H1 (cell line): Measurements from ENCODE around the gene THAP4. TPM values are rescaled to one million over a fixed set of nuclear protein-coding genes. Genes with fewer than 3 reads are reported as not detected.

ENCODE experiments used
- CTCF ChIA-PET: fragments of 300-600 bp; sonication (Branson Sonifier 250); formaldehyde crosslinking; loops from one replicate; lab custom pipeline; 2021; ENCODE audit not compliant: partially characterized antibody; lab: Charles Lee
- POLR2A ChIA-PET: fragments of 300-600 bp; sonication (Branson Sonifier 250); formaldehyde crosslinking; loops from one replicate; lab custom pipeline; 2021; ENCODE audit warnings: inconsistent platforms; ENCODE audit not compliant: partially characterized antibody; lab: Charles Lee
- DNase-seq, 2 experiments: peaks; one replicate each; pipeline versions ENCODE4 v3.0.0 to v3.0.0-alpha.2; 2010 to 2022; ENCODE audit warnings: low spot score in 2 of 2, low read depth in 1 of 2, mixed read lengths in 1 of 2
- FAIRE-seq: peaks from 2 replicates; lab custom pipeline; 2011; peaks lifted over from hg19 to GRCh38; lab: Jason Lieb, UNC
- H2AFZ ChIP-seq: 2 replicates; pipeline ENCODE4 v1.8.1; 2012; ENCODE audit warnings: low read length, inconsistent platforms
- H2AK5ac ChIP-seq: 2 replicates; pipeline ENCODE4 v1.6.1; 2013; ENCODE audit warnings: low read depth, low read length
- H2BK120ac ChIP-seq: replicated peaks from 2 replicates; pipeline ENCODE3; 2013; ENCODE audit warnings: low read depth, low read length, inconsistent platforms
- H2BK12ac ChIP-seq: 2 replicates; pipeline ENCODE4 v1.6.1; 2013; ENCODE audit warnings: low read depth, low read length
- H2BK15ac ChIP-seq: 2 replicates; pipeline ENCODE4 v1.6.1; 2013; ENCODE audit warnings: low read length
- H2BK20ac ChIP-seq: 2 replicates; pipeline ENCODE4 v1.6.1; 2013; ENCODE audit warnings: low read length
- H2BK5ac ChIP-seq: 2 replicates; pipeline ENCODE4 v1.6.1; 2013; ENCODE audit warnings: low read depth, low read length
- H3K14ac ChIP-seq: 2 replicates; pipeline ENCODE4 v1.6.1; 2013; ENCODE audit warnings: inconsistent platforms; ENCODE audit not compliant: insufficient read length
- H3K18ac ChIP-seq: 2 replicates; pipeline ENCODE4 v1.6.1; 2013; ENCODE audit warnings: low read length; ENCODE audit errors: extremely low read depth
- H3K23ac ChIP-seq: 2 replicates; pipeline ENCODE4 v1.6.1; 2013; ENCODE audit warnings: inconsistent platforms; ENCODE audit not compliant: insufficient read length
- H3K23me2 ChIP-seq: 2 replicates; pipeline ENCODE4 v1.6.1; 2013; ENCODE audit warnings: low read depth, low read length
- H3K27ac ChIP-seq: 2 replicates; pipeline ENCODE4 v1.6.1; 2011; ENCODE audit warnings: low read depth, low read length, inconsistent platforms
- H3K27me3 ChIP-seq, 4 experiments: replicated peaks in 1 of 4; 1 replicate in 1 of 4; 2 replicates in 3 of 4; pipeline versions ENCODE4 v1.6.1 to v1.8.1; 2011 to 2013; ENCODE audit warnings: low read length in 3 of 4, mild to moderate bottlenecking in 3 of 4, inconsistent platforms in 2 of 4, mixed read lengths in 2 of 4, moderate library complexity in 1 of 4; ENCODE audit not compliant: control insufficient read depth in 3 of 4, insufficient read depth in 3 of 4; ENCODE audit errors: extremely low read depth in 1 of 4
- H3K36me3 ChIP-seq, 4 experiments: 2 replicates each; pipeline versions ENCODE4 v1.6.1 to v1.8.1; 2011 to 2013; ENCODE audit warnings: mild to moderate bottlenecking in 4 of 4, low read length in 3 of 4, moderate library complexity in 2 of 4, control low read depth in 1 of 4, inconsistent platforms in 1 of 4; ENCODE audit not compliant: insufficient read depth in 4 of 4, control insufficient read depth in 2 of 4
- H3K4ac ChIP-seq: replicated peaks from 2 replicates; pipeline ENCODE3; 2013; ENCODE audit warnings: low read length, low read depth, mixed read lengths, inconsistent platforms; ENCODE audit not compliant: insufficient read length
- H3K4me1 ChIP-seq, 4 experiments: replicated peaks in 1 of 4; 1 replicate in 1 of 4; 2 replicates in 3 of 4; pipeline versions ENCODE4 v1.6.1 to v1.8.1; 2011 to 2013; ENCODE audit warnings: low read length in 3 of 4, inconsistent platforms in 2 of 4, mixed read lengths in 1 of 4; ENCODE audit not compliant: insufficient read depth in 4 of 4, control insufficient read depth in 3 of 4
- H3K4me2 ChIP-seq, 2 experiments: 2 replicates each; pipeline versions ENCODE4 v1.6.1 to v1.8.1; 2011 to 2013; ENCODE audit warnings: low read depth in 2 of 2, low read length in 2 of 2, control low read depth in 1 of 2, inconsistent platforms in 1 of 2, mild to moderate bottlenecking in 1 of 2; ENCODE audit not compliant: insufficient read depth in 1 of 2
- H3K4me3 ChIP-seq, 4 experiments: fragments of 200-600, 300-600 bp in 1 of 4; sonication (generic), shearing (Covaris generic), sonication (Bioruptor Twin) in 1 of 4; 2 replicates each; pipeline versions ENCODE4 v1.5.1 to v1.8.1; 2011 to 2016; ENCODE audit warnings: low read length in 4 of 4, low read depth in 3 of 4, control low read depth in 2 of 4, inconsistent platforms in 2 of 4, mild to moderate bottlenecking in 2 of 4, mixed read lengths in 1 of 4, moderate library complexity in 1 of 4; ENCODE audit not compliant: insufficient read depth in 2 of 4; ENCODE audit errors: extremely low read depth in 1 of 4
- H3K56ac ChIP-seq: replicated peaks from 2 replicates; pipeline ENCODE3; 2013; ENCODE audit warnings: low read depth, mild to moderate bottlenecking, mixed read lengths, low read length, inconsistent platforms; ENCODE audit not compliant: insufficient read length
- H3K79me1 ChIP-seq: 2 replicates; pipeline ENCODE4 v1.6.1; 2013; ENCODE audit warnings: low read depth, low read length, control low read depth
- H3K79me2 ChIP-seq, 2 experiments: 2 replicates each; pipeline versions ENCODE4 v1.6.1 to v1.8.1; 2012 to 2013; ENCODE audit warnings: low read length in 2 of 2, mild to moderate bottlenecking in 2 of 2, inconsistent platforms in 1 of 2; ENCODE audit not compliant: insufficient read depth in 2 of 2, control insufficient read depth in 1 of 2
- H3K9ac ChIP-seq, 4 experiments: replicated peaks in 1 of 4; 1 replicate in 1 of 4; 2 replicates in 3 of 4; pipeline versions ENCODE4 v1.6.1 to v1.8.1; 2011 to 2013; ENCODE audit warnings: low read depth in 3 of 4, low read length in 3 of 4, control low read depth in 2 of 4, mild to moderate bottlenecking in 2 of 4, moderate library complexity in 2 of 4, inconsistent platforms in 1 of 4; ENCODE audit errors: extremely low read depth in 1 of 4
- H3K9me3 ChIP-seq, 2 experiments: 2 replicates each; pipeline versions ENCODE4 v1.6.1 to v1.8.1; 2012 to 2013; ENCODE audit warnings: mild to moderate bottlenecking in 2 of 2, moderate library complexity in 2 of 2, control low read depth in 1 of 2, inconsistent platforms in 1 of 2, low read depth in 1 of 2, low read length in 1 of 2, mixed read lengths in 1 of 2; ENCODE audit not compliant: insufficient read depth in 2 of 2
- H4K20me1 ChIP-seq, 2 experiments: replicated peaks in 1 of 2; 2 replicates each; pipeline versions ENCODE3 to v1.8.1; 2011 to 2013; ENCODE audit warnings: inconsistent platforms in 2 of 2, low read length in 2 of 2, mild to moderate bottlenecking in 1 of 2; ENCODE audit not compliant: insufficient read depth in 2 of 2, control insufficient read depth in 1 of 2
- H4K5ac ChIP-seq: 2 replicates; pipeline ENCODE4 v1.6.1; 2013; ENCODE audit warnings: low read length, low read depth, mixed read lengths, inconsistent platforms; ENCODE audit not compliant: insufficient read length
- H4K8ac ChIP-seq: 2 replicates; pipeline ENCODE4 v1.8.0; 2013; ENCODE audit warnings: mild to moderate bottlenecking, moderate library complexity, low read length, inconsistent platforms; ENCODE audit not compliant: insufficient read depth; ENCODE audit errors: extremely low read depth
- H4K91ac ChIP-seq: replicated peaks from 2 replicates; pipeline ENCODE3; 2013; ENCODE audit warnings: low read length, mixed read lengths, inconsistent platforms; ENCODE audit not compliant: insufficient read length
- ASH2L ChIP-seq: fragments of 200-600, 300-600 bp; sonication (generic); IDR thresholded peaks from one replicate; pipeline ENCODE4 v1.7.1; 2017; ENCODE audit warnings: low read length
- CEBPB ChIP-seq: IDR thresholded peaks from 2 replicates; pipeline ENCODE4 v1.6.1; 2012; ENCODE audit warnings: low read depth, low read length
- CREB1 ChIP-seq: IDR thresholded peaks from 2 replicates; pipeline ENCODE4 v1.6.1; 2012; ENCODE audit warnings: inconsistent platforms
- CTBP2 ChIP-seq: IDR thresholded peaks from 2 replicates; pipeline ENCODE4 v1.7.0; 2011; ENCODE audit warnings: borderline replicate concordance, mild to moderate bottlenecking, moderate library complexity, mixed read lengths, low read length; ENCODE audit not compliant: insufficient read depth, insufficient read length
- FOSL1 ChIP-seq: IDR thresholded peaks from 2 replicates; pipeline ENCODE4 v1.6.1; 2011; ENCODE audit warnings: mild to moderate bottlenecking, low read depth, low read length, moderate library complexity; ENCODE audit not compliant: insufficient read depth
- KDM4A ChIP-seq: IDR thresholded peaks from one replicate; pipeline ENCODE4 v1.7.1; 2012; ENCODE audit warnings: low read depth, mild to moderate bottlenecking, moderate library complexity, low read length, inconsistent platforms; ENCODE audit not compliant: severe bottlenecking
- MAFK ChIP-seq: IDR thresholded peaks from 2 replicates; pipeline ENCODE4 v1.6.1; 2012; ENCODE audit warnings: low read depth, mild to moderate bottlenecking, improper control_type of control experiment, low read length
- RAD21 ChIP-seq, 2 experiments: IDR thresholded peaks in 1 of 2; conservative IDR thresholded peaks in 1 of 2; 2 replicates each; pipeline ENCODE4 v1.6.1; 2011; ENCODE audit warnings: low read depth in 2 of 2, low read length in 2 of 2, improper control_type of control experiment in 1 of 2, inconsistent platforms in 1 of 2, mild to moderate bottlenecking in 1 of 2, moderate library complexity in 1 of 2
- SAP30 ChIP-seq: fragments of 300-600 bp; sonication (generic); IDR thresholded peaks from 2 replicates; pipeline ENCODE4 v1.7.1; 2012; ENCODE audit warnings: low read length, moderate library complexity, mild to moderate bottlenecking, inconsistent platforms; ENCODE audit not compliant: insufficient read depth, insufficient replicate concordance
- SIRT6 ChIP-seq: IDR thresholded peaks from one replicate; pipeline ENCODE4 v1.7.1; 2012; ENCODE audit warnings: low read length, inconsistent platforms
- SRF ChIP-seq: IDR thresholded peaks from 2 replicates; pipeline ENCODE4 v1.6.1; 2011; ENCODE audit warnings: mild to moderate bottlenecking, low read depth, low read length, moderate library complexity
- TAF1 ChIP-seq: IDR thresholded peaks from 2 replicates; pipeline ENCODE4 v1.6.1; 2011; ENCODE audit warnings: mild to moderate bottlenecking, low read depth, low read length
- WGBS, 2 experiments: shearing (Covaris generic) in 1 of 2; methylation state at CpG; one replicate each; pipeline versions ENCODE4 v1.1.6 to v1.1.7; 2013 to 2015; ENCODE audit warnings: low lambda C conversion rate in 2 of 2, mixed read lengths in 2 of 2, inconsistent platforms in 1 of 2, low coverage in 1 of 2, missing lambda C conversion rate in 1 of 2; ENCODE audit not compliant: insufficient replicate concordance in 2 of 2, insufficient coverage in 1 of 2, insufficient read length in 1 of 2; ENCODE audit errors: extremely low coverage in 1 of 2, missing lambda C conversion rate in 1 of 2; 5-methylcytosine and 5-hydroxymethylcytosine counted together
- polyA plus RNA-seq, 7 experiments: library from polyadenylated mRNA; depleted of rRNA in 3 of 7; stranded (reverse) in 5 of 7; unstranded in 2 of 7; fragments of >200 nt in 5 of 7; fragments of 200-250 nt in 2 of 7; gene quantifications; 1 replicate in 5 of 7; 2 replicates in 1 of 7; 4 replicates in 1 of 7; pipeline versions ENCODE4 v1.2.1 to v1.2.3, GENCODE V29; 2011 to 2013; ENCODE audit warnings: missing spikeins in 2 of 7, mixed read lengths in 2 of 7
- total RNA-seq: library from RNA; stranded (reverse); fragmentation: NEBNext Ultra II Directional; extraction: Animal tissue kit (Norgen Biotek cat#: 25700); gene quantifications from 2 replicates; pipeline ENCODE4 v1.2.1, GENCODE V29; 2021

Gene THAP4
- total and polyA plus RNA-seq, 2 of the 8 experiments (the other 6 are each of a cell fraction or from before 2014, with no cell fraction given) = 78.9 to 83.6 TPM

DNA sequence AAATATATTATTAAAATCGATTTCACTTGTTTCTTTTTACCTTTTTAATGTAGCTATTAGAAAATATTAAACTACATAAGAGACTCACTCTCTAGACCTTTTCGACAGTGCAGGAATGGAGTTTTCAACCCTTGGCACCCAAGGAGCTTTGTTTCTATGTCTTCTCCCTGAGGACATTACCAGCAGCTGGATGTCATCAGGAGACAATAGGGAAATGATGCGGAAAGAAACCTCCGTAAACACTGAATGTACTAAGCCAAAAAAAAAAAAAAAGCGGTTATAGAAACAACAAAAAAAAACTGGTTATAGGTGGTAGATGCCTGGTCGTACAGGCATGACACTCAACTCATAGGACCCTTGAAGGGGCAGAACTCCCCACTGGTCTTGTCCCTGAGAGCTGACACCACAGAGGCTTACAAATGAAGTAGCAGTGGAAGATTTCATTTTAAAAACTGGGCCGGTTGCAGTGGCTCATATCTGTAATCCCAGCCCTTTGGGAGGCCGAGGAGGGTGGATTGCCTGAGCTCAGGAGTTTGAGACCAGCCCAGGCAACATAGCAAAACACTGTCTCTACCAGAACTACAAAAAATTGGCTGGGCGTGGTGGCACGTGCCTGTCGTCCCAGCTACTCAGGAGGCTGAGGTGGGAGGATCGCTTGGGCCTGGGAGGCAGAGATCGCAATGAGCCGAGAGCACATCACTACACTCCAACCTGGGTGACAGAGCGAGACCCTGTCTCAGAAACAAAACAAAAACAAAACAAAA is 23.8 kb downstream of the THAP4 start:
- FAIRE-seq (no peak), DNase-seq (no peak)
- H2BK120ac ChIP-seq = no peak overlapping the region
- peaks cover 6 to 35% of the 10 kb centered on the region in 2 experiments for H3K79me2 ChIP-seq
- no peak overlapping the region for H2BK12ac ChIP-seq
- H3K56ac ChIP-seq = no peak overlapping the region
- H3K23ac ChIP-seq = no peak overlapping the region
- no peak overlapping the region for H3K14ac ChIP-seq
- no peak overlapping the region for H3K9ac ChIP-seq
- 88% methylated on average over 15 of the region's 15 CpGs; no CpG with 5 or more reads in 1 of the 2 experiments for whole genome bisulfite sequencing, 2 experiments
- CTCF ChIA-PET = interaction anchor here (0.7 to 1.1 kb wide), 4 partner anchors 18 to 105 kb away, joined by 3 to 4 read pairs (median 3); partner anchors contain the start of gene STK25
- H4K8ac ChIP-seq = no peak overlapping the region
- no peak overlapping the region for H3K27ac ChIP-seq
- no peak overlapping the region for H2AK5ac ChIP-seq
- no peak overlapping the region for H3K4ac ChIP-seq
- H2BK15ac ChIP-seq = no peak overlapping the region
- H3K18ac ChIP-seq = no peak overlapping the region
- peaks cover 5% of the 10 kb centered on the region; the same call in 1 of the 2 replicates for H3K23me2 ChIP-seq
- no peak overlapping the region for H4K91ac ChIP-seq
- peaks cover 2 to 8% of the 10 kb centered on the region in 2 experiments for H4K20me1 ChIP-seq
- peaks cover 2% of the 10 kb centered on the region; the same call in 1 of the 2 replicates for H3K79me1 ChIP-seq
- H3K4me1 ChIP-seq = peaks cover 0 to 6% (median 2%) of the 10 kb centered on the region in 4 experiments; a peak in 5 of 7 replicates
- H2AFZ ChIP-seq = no peak overlapping the region
- POLR2A ChIA-PET = interaction anchor here (1.0 to 1.6 kb wide), 3 partner anchors 12 to 88 kb away, joined by 4 to 5 read pairs (median 4); partner anchors contain the start of genes ATG4B and THAP4
- H3K4me2 ChIP-seq = no peak overlapping the region
- H4K5ac ChIP-seq = no peak overlapping the region
- no peak overlapping the region for H3K4me3 ChIP-seq
- H3K27me3 ChIP-seq = no peaks in the 10 kb centered on the region
- H3K36me3 ChIP-seq = no peaks in the 10 kb centered on the region
- no peaks in the 10 kb centered on the region for H3K9me3 ChIP-seq
- no peak overlapping the region for H2BK5ac ChIP-seq
- H2BK20ac ChIP-seq = no peak overlapping the region
- no peak for TF ChIP-seq SRF
- no peak for TF ChIP-seq RAD21 (IDR thresholded peaks at IDR 0.05 in 1 of 2, conservative IDR thresholded peaks at IDR 0.05 in 1 of 2; ENCODE audit: low read depth in 2 of 2, low read length in 2 of 2)
- TF ChIP-seq MAFK = no peak
- TF ChIP-seq CEBPB = no peak
- no peak for TF ChIP-seq FOSL1
- no peak for TF ChIP-seq SAP30
- no peak for TF ChIP-seq CREB1
- no peak for TF ChIP-seq SIRT6
- no peak for TF ChIP-seq ASH2L
- TF ChIP-seq CTBP2 = no peak
- no peak for TF ChIP-seq TAF1
- no peak for TF ChIP-seq KDM4A
